Measurements from ENCODE around the gene HTRA2. TPM values are rescaled to one million over a fixed set of nuclear protein-coding genes. Genes with fewer than 3 reads are reported as not detected.

The HTRA2 gene
- total and polyA plus RNA-seq, 9 of the 15 experiments (the other 6 are each of a cell fraction or from before 2014, with no cell fraction given) = 54.2 to 71.2 (median 65.8) TPM

DNA sequence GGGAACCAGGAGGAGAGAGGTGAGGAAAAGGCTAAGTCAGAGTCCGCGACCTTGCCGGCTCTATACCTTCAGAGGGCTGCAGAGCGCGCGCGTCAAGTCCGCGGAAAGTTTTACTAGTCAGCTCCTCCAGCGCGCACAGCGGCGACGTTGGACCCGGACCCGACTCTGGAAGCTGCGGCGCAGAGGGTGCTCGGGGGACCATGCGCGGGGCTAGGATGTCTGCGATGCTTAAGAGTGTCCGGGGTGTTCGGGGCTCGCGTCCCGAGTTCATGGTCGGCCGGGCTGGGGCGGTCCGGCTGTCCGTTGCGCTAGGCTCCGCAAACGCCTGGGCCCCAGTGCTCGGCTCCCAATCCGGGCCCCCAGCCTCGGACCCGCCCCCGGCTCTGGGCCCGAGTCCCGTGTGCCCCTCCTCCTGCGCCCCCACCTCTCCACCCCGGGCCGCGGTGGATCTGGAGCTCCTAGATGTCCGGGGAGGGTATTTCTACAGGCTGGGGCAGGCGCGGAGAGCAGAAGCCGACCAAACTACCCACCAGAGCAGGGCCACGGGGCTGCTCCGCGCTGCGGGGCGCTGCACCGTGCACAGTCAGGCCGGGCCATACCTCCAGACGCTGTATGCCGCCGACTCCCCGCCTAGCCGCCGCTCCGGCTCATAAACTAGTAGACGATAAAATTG is 30.3 kb upstream of the HTRA2 start, which contains the start of gene LBX2:
LBX2 (minus strand) TSS at position 337 of the 673 bp plus-strand sequence; CDS start at position 271, 66 bp downstream.
- intact Hi-C loops (cut with micrococcal nuclease) = no loop called here
- FAIRE-seq (no peak), DNase-seq (ENCODE audit: extremely low read depth in 1 of 4, low spot score in 3 of 4) (no peak), ATAC-seq (no peak)
- H3K36me3 ChIP-seq (ENCODE audit: control insufficient read depth, insufficient read depth, low read length) = peaks cover under 1% of the 10 kb centered on the region; the same call in 1 of the 3 replicates
- H3K9ac ChIP-seq (ENCODE audit: insufficient read depth in 1 of 2, low read depth in 2 of 2, low read length in 2 of 2) = no peak within 1 kb of the TSS
- H3K79me2 ChIP-seq (ENCODE audit: control insufficient read depth, insufficient read depth, low read length) = peaks cover 19% of the 10 kb centered on the region
- H3K9me3 ChIP-seq (replicated peaks; ENCODE audit: control insufficient read depth, insufficient read depth, low read depth, low read length) = no peaks in the 10 kb centered on the region
- no peaks in the 10 kb centered on the region for H3K27me3 ChIP-seq (ENCODE audit: control insufficient read depth in 2 of 2, insufficient read depth in 2 of 2, low read length in 2 of 2)
- no peak within 1 kb of the TSS for H3K4me2 ChIP-seq (ENCODE audit: insufficient read depth, low read length)
- H2AFZ ChIP-seq (ENCODE audit: low read depth, low read length) = no peak within 1 kb of the TSS
- ChIA-PET CTCF (ENCODE audit: low intra/inter-chr PET ratio) (no interaction called here), POLR2A (interaction anchor here (0.7 to 2.4 kb wide), 3 partner anchors 9 to 1114 kb away, joined by 3 to 13 read pairs (median 13); partner anchors contain the start of gene ALMS1)
- no peak within 1 kb of the TSS for H3K4me3 ChIP-seq
- no TSS peak for BruUV-seq (replicated peaks)
- H4K20me1 ChIP-seq (replicated peaks; ENCODE audit: control insufficient read depth, insufficient read depth, low read length) = no peaks in the 10 kb centered on the region
- WGBS (ENCODE audit: insufficient coverage, low coverage, missing lambda C conversion rate) = 96% methylated on average over 30 of the region's 65 CpGs
- H3K9me1 ChIP-seq (ENCODE audit: control insufficient read depth, insufficient read depth, low read length) = no peaks in the 10 kb centered on the region
- H3K27ac ChIP-seq (ENCODE audit: extremely low read depth, low read depth, low read length) = no peak within 1 kb of the TSS
- in situ Hi-C loops (cut with MboI) = no loop called here
- H3K4me1 ChIP-seq (replicated peaks in 1 of 2; ENCODE audit: control insufficient read depth in 2 of 2, insufficient read depth in 2 of 2, low read length in 2 of 2) = peaks cover 15 to 50% of the 10 kb centered on the region in 2 experiments; a peak in 4 of 5 replicates
- TF ChIP-seq PHTF2 (CRISPR knock-in tag; IDR thresholded peaks at IDR 0.05) (no peak), ETV6 (IDR thresholded peaks at IDR 0.05; ENCODE audit: borderline replicate concordance in 1 of 2, low read depth in 2 of 2, low read length in 1 of 2) (no peak), ETV6 (CRISPR knock-in tag; IDR thresholded peaks at IDR 0.05; ENCODE audit: borderline replicate concordance) (no peak), CBFA2T2 (conservative IDR thresholded peaks at IDR 0.05) (no peak), POLR2G (IDR thresholded peaks at IDR 0.05; ENCODE audit: low read depth, low read length) (peak; percentile 75)
- TF ChIP-seq, protein P1, sequence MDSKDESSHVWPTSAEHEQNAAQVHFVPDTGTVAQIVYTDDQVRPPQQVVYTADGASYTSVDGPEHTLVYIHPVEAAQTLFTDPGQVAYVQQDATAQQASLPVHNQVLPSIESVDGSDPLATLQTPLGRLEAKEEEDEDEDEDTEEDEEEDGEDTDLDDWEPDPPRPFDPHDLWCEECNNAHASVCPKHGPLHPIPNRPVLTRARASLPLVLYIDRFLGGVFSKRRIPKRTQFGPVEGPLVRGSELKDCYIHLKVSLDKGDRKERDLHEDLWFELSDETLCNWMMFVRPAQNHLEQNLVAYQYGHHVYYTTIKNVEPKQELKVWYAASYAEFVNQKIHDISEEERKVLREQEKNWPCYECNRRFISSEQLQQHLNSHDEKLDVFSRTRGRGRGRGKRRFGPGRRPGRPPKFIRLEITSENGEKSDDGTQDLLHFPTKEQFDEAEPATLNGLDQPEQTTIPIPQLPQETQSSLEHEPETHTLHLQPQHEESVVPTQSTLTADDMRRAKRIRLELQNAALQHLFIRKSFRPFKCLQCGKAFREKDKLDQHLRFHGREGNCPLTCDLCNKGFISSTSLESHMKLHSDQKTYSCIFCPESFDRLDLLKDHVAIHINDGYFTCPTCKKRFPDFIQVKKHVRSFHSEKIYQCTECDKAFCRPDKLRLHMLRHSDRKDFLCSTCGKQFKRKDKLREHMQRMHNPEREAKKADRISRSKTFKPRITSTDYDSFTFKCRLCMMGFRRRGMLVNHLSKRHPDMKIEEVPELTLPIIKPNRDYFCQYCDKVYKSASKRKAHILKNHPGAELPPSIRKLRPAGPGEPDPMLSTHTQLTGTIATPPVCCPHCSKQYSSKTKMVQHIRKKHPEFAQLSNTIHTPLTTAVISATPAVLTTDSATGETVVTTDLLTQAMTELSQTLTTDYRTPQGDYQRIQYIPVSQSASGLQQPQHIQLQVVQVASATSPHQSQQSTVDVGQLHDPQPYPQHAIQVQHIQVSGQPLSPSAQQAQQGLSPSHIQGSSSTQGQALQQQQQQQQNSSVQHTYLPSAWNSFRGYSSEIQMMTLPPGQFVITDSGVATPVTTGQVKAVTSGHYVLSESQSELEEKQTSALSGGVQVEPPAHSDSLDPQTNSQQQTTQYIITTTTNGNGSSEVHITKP (IDR thresholded peaks at IDR 0.05; ENCODE audit: partially characterized antibody) = no peak

Measured in K562 (cell line).